Activated T-cell treated with anti-CD3 and anti-CD28 coated beads for 24 hours (primary cell): ENCODE measurements around the gene KLHL2.
"Not testable (repeated sequence)": the region's sequence is repeated elsewhere in the genome, so short reads cannot be mapped to it uniquely, and the experiment has no call there.

Source experiments
- DNase-seq: peaks from one replicate; pipeline ENCODE4 v3.0.0-alpha.2; 2020; ENCODE audit warnings: low read depth

Gene KLHL2

GRCh38 chr4:165207431-165208220, at the start of gene KLHL2:
KLHL2 (plus strand) TSS chr4:165207561; CDS start chr4:165207877, 316 bp downstream.
- peak; percentile 62 for DNase-seq

GRCh38 chr4:165158762-165159161, 48.6 kb upstream of the KLHL2 start:
- no peak for DNase-seq

GRCh38 chr4:165164257-165164656, 43.1 kb upstream of the KLHL2 start:
- DNase-seq, result no peak

- DNase-seq, result not testable (repeated sequence)
Observed at GRCh38 chr4:165166872-165167271, 40.5 kb upstream of the KLHL2 start.

- no peak for DNase-seq
Observed at GRCh38 chr4:165167650-165168049, 39.7 kb upstream of the KLHL2 start.

GRCh38 chr4:165170819-165171218, 36.5 kb upstream of the KLHL2 start:
- DNase-seq, result no peak

- not testable (repeated sequence) for DNase-seq
Observed at GRCh38 chr4:165175470-165175869, 31.9 kb upstream of the KLHL2 start.

- no peak for DNase-seq
Observed at GRCh38 chr4:165175879-165176278, 31.5 kb upstream of the KLHL2 start.

GRCh38 chr4:165177725-165178666, 29.4 kb upstream of the KLHL2 start:
- DNase-seq, result no peak

GRCh38 chr4:165184220-165184619, 23.1 kb upstream of the KLHL2 start:
- DNase-seq, result no peak

- not testable (repeated sequence) for DNase-seq
Observed at GRCh38 chr4:165184998-165185397, 22.4 kb upstream of the KLHL2 start.

GRCh38 chr4:165185448-165185847, 21.9 kb upstream of the KLHL2 start:
- no peak for DNase-seq

GRCh38 chr4:165190591-165191347, 16.6 kb upstream of the KLHL2 start:
- no peak for DNase-seq

GRCh38 chr4:165191348-165191656, 16.1 kb upstream of the KLHL2 start:
- no peak for DNase-seq

GRCh38 chr4:165191814-165192499, 15.4 kb upstream of the KLHL2 start:
- DNase-seq, result no peak

GRCh38 chr4:165192500-165192898, 14.9 kb upstream of the KLHL2 start:
- no peak for DNase-seq

GRCh38 chr4:165192956-165193355, 14.4 kb upstream of the KLHL2 start:
- no peak for DNase-seq

GRCh38 chr4:165194368-165194767, 13.0 kb upstream of the KLHL2 start:
- no peak for DNase-seq

GRCh38 chr4:165198329-165198728, 9.0 kb upstream of the KLHL2 start:
- no peak for DNase-seq

- DNase-seq, result no peak
Observed at GRCh38 chr4:165199286-165199685, 8.1 kb upstream of the KLHL2 start.

- no peak for DNase-seq
Observed at GRCh38 chr4:165199722-165200121, 7.6 kb upstream of the KLHL2 start.

GRCh38 chr4:165201806-165202205, 5.6 kb upstream of the KLHL2 start:
- no peak for DNase-seq
